ENCODE results near the gene DYNLL2.
"Not testable (repeated sequence)": the region's sequence is repeated elsewhere in the genome, so short reads cannot be mapped to it uniquely, and the experiment has no call there.

The DYNLL2 gene

DNA sequence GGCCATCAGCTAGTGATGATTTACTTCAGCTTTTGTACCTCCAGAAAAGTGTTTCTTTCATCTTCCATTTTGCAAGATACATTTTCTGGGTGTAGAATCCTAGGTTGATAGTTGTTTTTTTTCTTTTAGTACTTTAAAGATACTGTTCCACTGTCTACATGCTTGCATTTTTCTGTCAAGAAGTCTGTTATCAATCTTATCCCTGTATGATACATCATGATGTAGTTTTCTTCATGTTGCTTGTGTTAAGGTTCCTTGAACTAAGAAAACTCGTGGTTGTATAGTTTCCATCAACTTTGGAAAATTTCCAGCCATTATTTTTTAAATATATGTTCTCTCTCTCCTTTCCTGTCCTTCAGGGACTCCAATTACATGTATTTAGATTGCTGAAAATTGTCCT is 24.1 kb downstream of the DYNLL2 start:
- DNase-seq, result no peak

- DNase-seq, result no peak
Measured at GRCh38 chr17:58109197-58109596, 26.0 kb downstream of the DYNLL2 start.

GRCh38 chr17:58110012-58110411 is 26.8 kb downstream of the DYNLL2 start:
- no peak for DNase-seq

DNA sequence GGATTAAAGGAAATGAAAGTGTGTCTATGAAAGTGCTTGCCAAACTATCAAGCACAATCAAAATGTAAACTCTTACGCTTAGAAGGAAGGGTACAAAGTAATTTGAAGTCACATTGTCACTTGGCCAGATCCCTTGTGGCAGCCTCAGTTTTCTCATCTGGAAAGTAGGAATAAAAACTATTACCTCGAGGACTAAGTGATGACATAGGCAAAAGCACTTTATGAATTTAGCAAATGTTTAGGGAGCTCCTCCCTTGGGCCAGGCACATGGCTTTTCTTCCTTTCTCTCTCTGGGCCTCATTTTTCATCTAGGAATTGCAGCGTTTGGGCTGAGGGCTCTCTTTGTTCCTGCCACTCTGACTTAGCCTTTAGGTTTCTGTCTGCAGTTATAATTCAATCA is 28.5 kb downstream of the DYNLL2 start:
- no peak for DNase-seq

GRCh38 chr17:58112970-58113631 is 29.9 kb downstream of the DYNLL2 start:
- DNase-seq, result peak; percentile 76

- DNase-seq, result no peak
Measured at GRCh38 chr17:58113947-58114346, 30.7 kb downstream of the DYNLL2 start.

GRCh38 chr17:58117382-58117781 is 34.2 kb downstream of the DYNLL2 start:
- DNase-seq, result no peak

DNA sequence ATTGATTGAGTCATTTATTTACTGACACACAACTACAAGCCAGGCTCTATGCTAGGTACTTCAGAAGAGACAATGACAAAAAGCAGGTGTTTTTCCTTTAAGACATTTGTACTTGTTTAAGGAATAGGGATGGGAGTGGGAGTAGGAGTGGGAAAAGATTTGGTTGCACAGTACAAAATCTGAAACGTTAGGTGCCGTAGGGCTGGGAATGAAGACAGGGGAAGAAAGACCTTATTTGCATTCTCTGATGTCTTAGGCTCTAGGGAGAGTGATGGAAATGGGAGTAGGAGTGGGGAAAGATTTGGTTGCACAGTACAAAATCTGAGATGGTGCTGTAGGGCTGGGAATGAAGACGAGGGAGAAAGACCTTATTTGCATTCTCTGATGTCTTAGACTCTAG is 36.3 kb downstream of the DYNLL2 start:
- DNase-seq, result no peak

GRCh38 chr17:58120195-58120822 is 37.1 kb downstream of the DYNLL2 start:
- DNase-seq, result peak; percentile 39

GRCh38 chr17:58121925-58122324 is 38.7 kb downstream of the DYNLL2 start:
- DNase-seq, result no peak

- no peak for DNase-seq
Measured at GRCh38 chr17:58127846-58128245, 44.6 kb downstream of the DYNLL2 start.

GRCh38 chr17:58132697-58133096 is 49.5 kb downstream of the DYNLL2 start:
- DNase-seq, result not testable (repeated sequence)

DNA sequence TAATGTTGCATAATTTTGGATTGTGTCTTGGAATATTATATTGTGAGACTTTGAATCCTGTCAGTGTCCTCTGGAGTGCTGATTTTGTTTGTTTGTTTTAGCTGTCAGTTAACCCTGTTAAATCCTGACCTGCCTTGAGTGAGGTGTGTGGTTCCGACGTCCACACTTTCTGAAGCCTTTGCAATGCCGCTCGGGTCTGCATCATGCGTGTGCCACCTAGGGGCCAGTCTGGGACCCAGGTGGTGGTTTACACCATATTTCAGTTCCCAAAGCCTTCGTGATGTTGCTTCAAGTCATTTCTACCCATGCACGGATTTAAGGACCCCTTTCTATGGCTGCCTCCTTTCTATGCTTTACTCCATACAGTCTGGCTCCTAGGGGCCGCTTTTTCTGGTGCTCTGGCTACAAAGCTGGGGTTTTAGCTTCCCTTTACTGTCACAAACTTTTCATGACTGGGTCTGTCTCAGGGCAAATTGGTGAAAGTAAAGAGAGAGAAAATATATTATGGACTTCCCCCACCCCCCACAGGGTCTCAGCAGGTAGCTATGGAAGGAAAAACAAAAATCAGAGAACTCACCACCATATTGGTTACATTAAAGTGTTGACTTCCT is 53.6 kb downstream of the DYNLL2 start:
- no peak for DNase-seq

GRCh38 chr17:58141505-58141904 is 58.3 kb downstream of the DYNLL2 start:
- no peak for DNase-seq

- not testable (repeated sequence) for DNase-seq
Measured at GRCh38 chr17:58143335-58143734, 60.1 kb downstream of the DYNLL2 start.

DNA sequence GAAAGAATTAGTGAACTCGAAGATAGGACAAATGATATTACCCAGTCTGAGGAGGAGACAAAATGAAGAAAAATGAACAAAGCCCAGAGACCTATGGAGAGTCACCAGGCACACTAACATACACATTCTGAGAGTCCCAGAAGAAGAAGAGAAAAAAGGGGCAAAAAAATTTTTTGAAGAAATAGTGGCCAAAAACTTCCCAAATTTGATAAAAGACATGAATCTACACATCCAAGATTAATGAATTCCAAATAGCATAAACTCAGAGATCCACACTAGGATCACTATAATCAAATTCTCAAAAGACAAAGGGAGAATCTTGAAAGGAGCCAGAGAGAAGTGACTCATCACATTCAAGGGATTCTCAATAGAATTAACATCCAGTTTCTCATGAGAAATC is 61.6 kb downstream of the DYNLL2 start:
- DNase-seq, result no peak
